T-cell (primary cell): ENCODE measurements around the gene WWP2. TPM values are rescaled to one million over a fixed set of nuclear protein-coding genes. Genes with fewer than 3 reads are reported as not detected.

ENCODE experiments used
- ATAC-seq, 4 experiments: fragments of 200-7000 bp in 3 of 4; fragments of 150-1000 bp in 1 of 4; cut with Tn5 transposase; replicated peaks in 1 of 4; 1 replicate in 3 of 4; 2 replicates in 1 of 4; pipeline ENCODE4 v1.10.0; 2021; ENCODE audit warnings: moderate library complexity in 3 of 4, mild to moderate bottlenecking in 2 of 4, moderate number of reproducible peaks in 1 of 4
- CTCF ChIA-PET, 2 donors: fragments of 300-600 bp; sonication (Branson Sonifier 250); formaldehyde crosslinking; loops; one replicate each; lab custom pipeline; 2022; ENCODE audit warnings: antibody characterized with exemption in 2 of 2; lab: Charles Lee
- POLR2A ChIA-PET, 2 donors: fragments of 300-600 bp; sonication (Branson Sonifier 250); formaldehyde crosslinking; loops; one replicate each; lab custom pipeline; 2022; ENCODE audit warnings: antibody characterized with exemption in 2 of 2; lab: Charles Lee
- DNase-seq, 35 experiments: peaks; one replicate each; pipeline versions ENCODE4 v3.0.0 to v3.0.0-alpha.2; 2013 to 2023
- H3K27ac ChIP-seq: one replicate; pipeline ENCODE4 v1.5.1; 2013; ENCODE audit warnings: low read length
- H3K27me3 ChIP-seq, 2 experiments: replicated peaks in 1 of 2; 1 replicate in 1 of 2; 2 replicates in 1 of 2; pipeline versions ENCODE4 v1.6.1 to v1.7.0; 2013; ENCODE audit warnings: low read length in 1 of 2, mixed read lengths in 1 of 2; ENCODE audit not compliant: control insufficient read depth in 2 of 2, insufficient read depth in 2 of 2; ENCODE audit errors: extremely low read depth in 1 of 2
- H3K36me3 ChIP-seq, 2 donors: 1 replicate in 1 of 2; 2 replicates in 1 of 2; pipeline versions ENCODE4 v1.6.1 to v1.7.0; 2013; ENCODE audit warnings: low read length in 1 of 2; ENCODE audit not compliant: control insufficient read depth in 2 of 2, insufficient read depth in 1 of 2; ENCODE audit errors: extremely low read depth in 1 of 2
- H3K4me1 ChIP-seq, 2 experiments: 1 replicate in 1 of 2; 2 replicates in 1 of 2; pipeline versions ENCODE4 v1.6.1 to v1.7.0; 2013; ENCODE audit warnings: low read length in 2 of 2, mixed read lengths in 1 of 2; ENCODE audit not compliant: insufficient read depth in 2 of 2, control insufficient read depth in 1 of 2; ENCODE audit errors: extremely low read depth in 1 of 2
- H3K4me3 ChIP-seq, 2 donors: 1 replicate in 1 of 2; 2 replicates in 1 of 2; pipeline versions ENCODE4 v1.5.1 to v1.7.0; 2013; ENCODE audit warnings: mild to moderate bottlenecking in 2 of 2, low read length in 1 of 2, moderate library complexity in 1 of 2; ENCODE audit not compliant: control insufficient read depth in 1 of 2; ENCODE audit errors: extremely low read depth in 1 of 2
- H3K9me3 ChIP-seq: 2 replicates; pipeline ENCODE4 v1.7.0; 2013
- H3K27ac Mint-ChIP-seq, 2 donors: one replicate each; pipeline ENCODE4 v1.8.0; 2020 to 2021; ENCODE audit warnings: mild to moderate bottlenecking in 2 of 2, mixed read lengths in 2 of 2
- H3K27me3 Mint-ChIP-seq, 2 donors: one replicate each; pipeline ENCODE4 v1.8.0; 2021 to 2022; ENCODE audit warnings: mixed read lengths in 2 of 2
- H3K36me3 Mint-ChIP-seq: one replicate; pipeline ENCODE4 v1.8.0; 2021; ENCODE audit warnings: mixed read lengths
- H3K4me1 Mint-ChIP-seq, 3 donors: one replicate each; pipeline ENCODE4 v1.8.0; 2020 to 2022; ENCODE audit warnings: mixed read lengths in 3 of 3, mild to moderate bottlenecking in 1 of 3
- H3K4me3 Mint-ChIP-seq, 3 donors: one replicate each; pipeline ENCODE4 v1.8.0; 2020 to 2022; ENCODE audit warnings: mild to moderate bottlenecking in 3 of 3, mixed read lengths in 3 of 3, moderate library complexity in 3 of 3
- H3K9me3 Mint-ChIP-seq, 3 donors: one replicate each; pipeline ENCODE4 v1.8.0; 2020 to 2022; ENCODE audit warnings: mixed read lengths in 3 of 3
- WGBS: methylation state at CpG from one replicate; pipeline ENCODE4 v1.1.5; 2013; ENCODE audit warnings: missing lambda C conversion rate; ENCODE audit not compliant: insufficient coverage; 5-methylcytosine and 5-hydroxymethylcytosine counted together
- total RNA-seq, 35 experiments: library from RNA in 6 of 35; stranded (reverse) in 6 of 35; fragments of 120-200 nt in 1 of 35; gene quantifications; one replicate each; pipeline versions ENCODE4 v1.2.1 to v1.2.4 and lab custom pipeline; 2013 to 2026

WWP2 gene
- total RNA-seq, 5 donors from 2014 or later (not counting 1 experiment from before 2014, with no cell fraction given) = 55.3 to 78.5 (median 66.4) TPM

DNA sequence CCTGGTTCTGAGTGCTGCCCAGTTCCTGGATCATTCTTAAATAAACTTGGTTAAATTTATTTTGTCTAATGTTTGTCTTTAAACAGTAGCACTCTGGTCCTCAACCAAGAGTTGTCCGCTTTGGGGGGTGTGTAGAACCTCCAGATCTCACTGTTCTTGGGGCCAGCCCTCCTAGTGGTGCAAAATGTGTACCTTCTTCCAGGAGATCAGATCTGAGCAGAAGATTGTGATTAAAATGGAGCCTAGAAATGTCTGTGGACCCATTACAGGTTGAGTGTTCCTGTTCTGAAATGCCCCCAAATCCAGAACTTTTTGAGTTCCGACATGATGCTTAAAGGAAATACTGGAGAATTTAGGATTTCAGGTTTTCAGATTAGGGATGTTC lies 143.0 kb downstream of the WWP2 start:
- H3K4me3 Mint-ChIP-seq = no peak overlapping the region
- Histone ChIP-seq H3K4me1 (no peaks in the 10 kb centered on the region), H3K27me3 (no peaks in the 10 kb centered on the region), H3K4me3 (no peak overlapping the region), H3K9me3 (no peaks in the 10 kb centered on the region), H3K36me3 (peaks cover 5 to 40% of the 10 kb centered on the region in 2 donors), H3K27ac (no peak overlapping the region)
- WGBS = no CpG with 5 or more reads among the region's 2 CpGs
- ChIA-PET CTCF (no interaction called here), POLR2A (no interaction called here)
- H3K9me3 Mint-ChIP-seq = no peaks in the 10 kb centered on the region
- DNase-seq (no peak), ATAC-seq (no peak)
- no peaks in the 10 kb centered on the region for H3K4me1 Mint-ChIP-seq
- H3K36me3 Mint-ChIP-seq = peaks cover 42% of the 10 kb centered on the region
- no peak overlapping the region for H3K27ac Mint-ChIP-seq
- no peaks in the 10 kb centered on the region for H3K27me3 Mint-ChIP-seq

DNA sequence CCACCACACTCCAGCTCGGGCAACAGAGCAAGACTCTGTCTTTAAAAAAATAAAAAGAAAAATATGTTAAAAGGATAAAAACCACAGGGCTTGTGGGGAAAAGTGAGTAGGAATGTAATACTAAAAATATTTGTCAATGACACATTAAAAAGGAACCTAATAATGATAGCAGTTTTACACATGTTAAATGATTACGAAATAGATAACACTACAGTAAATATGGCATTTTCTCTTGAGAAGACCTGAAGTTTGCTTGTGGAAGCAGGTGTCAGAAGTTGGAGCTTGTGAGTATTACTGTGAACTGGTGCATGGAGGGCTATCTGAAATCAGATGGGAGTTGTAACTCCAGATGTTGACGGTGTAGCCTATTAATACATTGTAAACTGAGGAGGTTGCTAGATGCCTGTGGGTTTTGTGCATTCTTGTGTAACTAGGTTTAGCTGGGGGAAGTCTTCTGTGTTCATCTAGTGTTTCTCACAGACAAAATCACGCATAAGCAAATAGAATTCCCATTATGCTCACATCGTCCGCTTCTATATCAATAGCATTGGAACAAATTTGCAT lies 144.8 kb downstream of the WWP2 start:
- no peaks in the 10 kb centered on the region for H3K27me3 Mint-ChIP-seq
- no peak for DNase-seq
- H3K4me3 Mint-ChIP-seq = no peak overlapping the region
- H3K36me3 Mint-ChIP-seq = peaks cover 43% of the 10 kb centered on the region
- no peak overlapping the region for H3K4me3 ChIP-seq
- H3K4me1 Mint-ChIP-seq = no peaks in the 10 kb centered on the region
- ATAC-seq = no peak
- no peaks in the 10 kb centered on the region for H3K9me3 Mint-ChIP-seq
- WGBS = 100% methylated on average over 1 of the region's 6 CpGs
- H3K27ac ChIP-seq = no peak overlapping the region
- H3K36me3 ChIP-seq = peaks cover 5 to 47% of the 10 kb centered on the region in 2 donors
- no peaks in the 10 kb centered on the region for H3K4me1 ChIP-seq
- H3K27ac Mint-ChIP-seq = no peak overlapping the region
- CTCF ChIA-PET = interaction anchor here in 1 of 2 donors (0.7 kb wide), 1 partner anchor 110 kb away, joined by 3 read pairs; no protein-coding TSS in a partner anchor
- H3K9me3 ChIP-seq = no peaks in the 10 kb centered on the region
- no peaks in the 10 kb centered on the region for H3K27me3 ChIP-seq
- POLR2A ChIA-PET = no interaction called here

DNA sequence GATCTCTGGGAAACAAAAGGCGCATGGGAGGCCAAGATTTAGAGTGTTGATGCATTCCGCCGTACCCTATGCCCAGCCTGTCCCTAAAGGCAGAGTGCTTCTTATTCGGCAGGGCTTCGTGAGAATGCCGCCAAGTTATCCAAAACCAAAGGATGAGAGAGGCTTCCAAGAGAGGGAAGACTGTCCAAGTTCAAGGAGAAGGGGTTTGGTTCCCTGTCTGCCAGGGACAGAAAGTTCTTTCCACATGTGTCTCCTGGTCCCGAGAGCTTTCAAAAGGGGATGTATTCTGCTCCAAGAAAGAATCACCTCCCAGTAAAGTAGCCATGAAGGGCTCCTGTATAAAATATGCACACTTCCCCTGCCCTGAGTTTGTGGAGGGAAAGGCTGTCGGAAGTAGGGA lies 146.9 kb downstream of the WWP2 start:
- Mint-ChIP-seq H3K4me1 (no peaks in the 10 kb centered on the region), H3K27ac (no peak overlapping the region), H3K9me3 (no peaks in the 10 kb centered on the region), H3K36me3 (peaks cover 40% of the 10 kb centered on the region), H3K4me3 (no peak overlapping the region), H3K27me3 (no peaks in the 10 kb centered on the region)
- CTCF ChIA-PET = no interaction called here
- Histone ChIP-seq H3K4me3 (no peak overlapping the region), H3K36me3 (peaks cover 0 to 37% of the 10 kb centered on the region in 2 donors), H3K4me1 (no peaks in the 10 kb centered on the region), H3K27me3 (no peaks in the 10 kb centered on the region), H3K27ac (no peak overlapping the region), H3K9me3 (no peaks in the 10 kb centered on the region)
- POLR2A ChIA-PET = no interaction called here
- no peak for ATAC-seq
- no peak for DNase-seq
- WGBS = 95% methylated on average over 3 of the region's 8 CpGs

DNA sequence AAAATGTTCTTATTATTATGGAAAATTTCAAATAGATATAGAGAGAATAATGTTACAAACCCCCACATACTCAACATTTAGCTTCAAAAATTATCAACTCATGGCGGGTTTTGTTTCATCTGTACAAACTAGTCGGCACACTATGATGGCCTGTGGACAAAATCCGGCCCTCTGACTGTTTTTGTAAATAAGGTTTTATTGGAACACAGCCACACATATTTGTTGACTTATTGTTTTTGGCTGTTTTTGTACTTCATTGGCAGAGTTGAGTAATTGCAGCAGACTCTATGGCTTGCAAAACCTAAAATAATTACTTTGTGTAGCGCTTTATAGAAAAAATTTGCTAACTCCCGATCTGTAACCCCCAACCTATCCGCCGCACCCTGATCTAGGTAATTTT lies 147.6 kb downstream of the WWP2 start:
- Mint-ChIP-seq H3K4me1 (no peaks in the 10 kb centered on the region), H3K4me3 (no peak overlapping the region), H3K27me3 (no peaks in the 10 kb centered on the region), H3K27ac (no peak overlapping the region), H3K9me3 (no peaks in the 10 kb centered on the region), H3K36me3 (peaks cover 41% of the 10 kb centered on the region)
- Histone ChIP-seq H3K27ac (no peak overlapping the region), H3K4me1 (no peaks in the 10 kb centered on the region), H3K4me3 (no peak overlapping the region), H3K36me3 (peaks cover 0 to 36% of the 10 kb centered on the region in 2 donors), H3K27me3 (no peaks in the 10 kb centered on the region), H3K9me3 (no peaks in the 10 kb centered on the region)
- no peak for ATAC-seq
- POLR2A ChIA-PET = no interaction called here
- WGBS = no CpG with 5 or more reads among the region's 7 CpGs
- CTCF ChIA-PET = no interaction called here
- DNase-seq = no peak

DNA sequence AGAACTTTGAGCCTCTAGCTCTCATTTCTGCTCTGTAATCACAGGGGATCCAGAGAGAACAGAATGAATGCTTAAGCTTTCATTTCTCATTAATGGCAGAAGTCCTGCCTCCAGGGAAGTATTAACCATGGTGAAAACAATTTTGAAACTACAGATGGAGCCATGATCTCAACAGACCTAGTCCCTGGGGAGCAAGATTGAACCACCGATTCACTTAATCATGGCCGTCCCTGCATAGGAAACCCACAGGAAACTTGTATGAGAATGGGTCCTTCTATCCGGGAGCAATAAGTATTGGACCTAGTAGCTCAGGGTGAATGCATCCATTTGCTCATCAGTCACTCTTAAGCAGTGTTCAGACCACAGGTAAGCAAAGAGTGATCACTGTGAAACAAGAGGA lies 148.8 kb downstream of the WWP2 start:
- no peaks in the 10 kb centered on the region for H3K27me3 ChIP-seq
- H3K27ac Mint-ChIP-seq = no peak overlapping the region
- CTCF ChIA-PET = no interaction called here
- H3K36me3 Mint-ChIP-seq = peaks cover 43% of the 10 kb centered on the region
- DNase-seq (no peak), ATAC-seq (no peak)
- no peaks in the 10 kb centered on the region for H3K9me3 ChIP-seq
- H3K9me3 Mint-ChIP-seq = no peaks in the 10 kb centered on the region
- no peak overlapping the region for H3K27ac ChIP-seq
- H3K36me3 ChIP-seq = peaks cover 0 to 34% of the 10 kb centered on the region in 2 donors
- H3K27me3 Mint-ChIP-seq = no peaks in the 10 kb centered on the region
- H3K4me1 ChIP-seq = no peaks in the 10 kb centered on the region
- H3K4me3 Mint-ChIP-seq = no peak overlapping the region
- POLR2A ChIA-PET = interaction anchor here in 1 of 2 donors (0.6 kb wide), 1 partner anchor 10 kb away, joined by 5 read pairs; no protein-coding TSS in a partner anchor
- H3K4me1 Mint-ChIP-seq = no peaks in the 10 kb centered on the region
- no peak overlapping the region for H3K4me3 ChIP-seq
- WGBS = 100% methylated on average over 1 of the region's 3 CpGs

DNA sequence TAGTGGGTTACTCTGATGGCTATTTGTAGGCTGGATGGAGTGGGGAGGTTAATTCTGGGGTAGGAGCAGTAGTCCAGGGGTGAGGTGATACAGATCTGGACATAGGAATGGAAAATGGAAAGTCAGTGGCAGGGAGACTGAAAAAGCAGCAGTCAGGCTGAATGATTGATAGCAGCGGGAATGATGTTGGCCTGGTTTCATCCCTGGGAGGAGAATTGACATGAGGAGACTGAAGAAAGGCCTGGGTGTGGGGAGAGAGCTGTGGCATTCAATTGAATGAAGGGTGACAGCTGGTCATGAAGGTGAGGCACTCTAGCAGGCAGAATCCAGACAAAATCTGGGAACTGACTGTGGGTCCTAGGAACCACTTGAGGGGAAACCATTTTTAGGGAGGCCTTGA lies 154.3 kb downstream of the WWP2 start:
- no peak overlapping the region for H3K4me3 Mint-ChIP-seq
- no peaks in the 10 kb centered on the region for H3K27me3 ChIP-seq
- H3K4me1 Mint-ChIP-seq = no peaks in the 10 kb centered on the region
- H3K4me3 ChIP-seq = no peak overlapping the region
- no peak for ATAC-seq
- no peak for DNase-seq
- WGBS = 100% methylated on average over 1 of the region's 1 CpG
- no peaks in the 10 kb centered on the region for H3K9me3 Mint-ChIP-seq
- ChIA-PET POLR2A (no interaction called here), CTCF (no interaction called here)
- no peaks in the 10 kb centered on the region for H3K9me3 ChIP-seq
- H3K27me3 Mint-ChIP-seq = no peaks in the 10 kb centered on the region
- H3K27ac ChIP-seq = no peak overlapping the region
- peaks cover 45% of the 10 kb centered on the region for H3K36me3 Mint-ChIP-seq
- no peaks in the 10 kb centered on the region for H3K4me1 ChIP-seq
- peaks cover 4 to 15% of the 10 kb centered on the region in 2 donors for H3K36me3 ChIP-seq
- no peak overlapping the region for H3K27ac Mint-ChIP-seq

DNA sequence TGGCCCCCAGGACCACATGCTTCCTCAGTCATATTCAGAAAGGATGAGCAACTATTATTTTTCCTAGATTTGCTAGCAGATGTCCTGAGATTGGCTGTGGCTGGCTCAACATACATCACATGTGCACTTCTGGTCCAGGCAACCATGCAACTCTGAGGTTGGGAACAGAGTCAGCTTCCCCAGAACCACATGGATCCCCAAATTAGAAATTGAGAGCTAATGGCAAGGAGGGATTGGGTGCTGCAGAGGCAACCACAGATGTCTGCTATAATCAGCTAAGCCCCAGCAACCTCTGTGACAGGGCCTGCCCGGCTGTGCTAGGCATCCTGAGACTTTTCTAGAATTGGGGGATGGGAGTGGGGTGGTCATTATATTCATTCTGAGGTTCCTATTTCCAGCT lies 155.2 kb downstream of the WWP2 start:
- no peak overlapping the region for H3K4me3 Mint-ChIP-seq
- no peaks in the 10 kb centered on the region for H3K27me3 Mint-ChIP-seq
- H3K4me1 ChIP-seq = no peaks in the 10 kb centered on the region
- no peak overlapping the region for H3K27ac Mint-ChIP-seq
- ATAC-seq (no peak), DNase-seq (no peak)
- no peaks in the 10 kb centered on the region for H3K9me3 Mint-ChIP-seq
- peaks cover 48% of the 10 kb centered on the region for H3K36me3 Mint-ChIP-seq
- H3K36me3 ChIP-seq = peaks cover 6 to 12% of the 10 kb centered on the region in 2 donors
- H3K27ac ChIP-seq = no peak overlapping the region
- no peak overlapping the region for H3K4me3 ChIP-seq
- H3K9me3 ChIP-seq = no peaks in the 10 kb centered on the region
- WGBS = 100% methylated on average over 1 of the region's 1 CpG
- H3K4me1 Mint-ChIP-seq = no peaks in the 10 kb centered on the region
- ChIA-PET POLR2A (no interaction called here), CTCF (no interaction called here)
- H3K27me3 ChIP-seq = no peaks in the 10 kb centered on the region
